Posterior vena cava (tissue), 2 donors: ENCODE measurements around the gene KIF16B. TPM values are rescaled to one million over a fixed set of nuclear protein-coding genes. Genes with fewer than 3 reads are reported as not detected.

ENCODE experiments used
- DNase-seq: peaks from one replicate; pipeline ENCODE4 v3.0.0-alpha.2; 2020; ENCODE audit warnings: low spot score
- intact Hi-C, 2 donors: fragments of 100-400 bp; cut with DNase I; formaldehyde crosslinking; loops; one replicate each; pipeline versions ENCODE4 v1.14.1 to v1.14.2; 2022 to 2023
- total RNA-seq, 2 donors: library from RNA; stranded (reverse); fragmentation: NEBNext Ultra II Directional; extraction: Animal tissue kit (Norgen Biotek cat#: 25700); gene quantifications; one replicate each; pipeline ENCODE4 v1.2.1, GENCODE V29; 2021
- donor health status: DM: yes; HTN: yes; CAD: no.
- donor health status: DM: yes; HTN: yes; CAD: no.

KIF16B gene
- total RNA-seq, 2 donors from 2014 or later, result 16.3 to 17.5 TPM

- DNase-seq, result no peak
- intact Hi-C loops, result no loop called here
Observed at GRCh38 chr20:16418616-16419015, 154.6 kb downstream of the KIF16B start.

- DNase-seq, result no peak
- intact Hi-C loops, result no loop called here
Observed at GRCh38 chr20:16417001-16417400, 156.2 kb downstream of the KIF16B start.

GRCh38 chr20:16415071-16416053 lies 157.9 kb downstream of the KIF16B start:
- no peak for DNase-seq
- intact Hi-C loops, result no loop called here

- intact Hi-C loops, result no loop called here
- DNase-seq, result no peak
Observed at GRCh38 chr20:16412906-16413305, 160.3 kb downstream of the KIF16B start.

- no peak for DNase-seq
- intact Hi-C loops, result no loop called here
Observed at GRCh38 chr20:16411361-16411760, 161.9 kb downstream of the KIF16B start.

GRCh38 chr20:16410626-16411025 lies 162.6 kb downstream of the KIF16B start:
- DNase-seq, result no peak
- intact Hi-C loops, result no loop called here

- intact Hi-C loops, result no loop called here
Observed at GRCh38 chr20:16408981-16409380, 164.3 kb downstream of the KIF16B start.

GRCh38 chr20:16407251-16408067 lies 165.8 kb downstream of the KIF16B start:
- no peak for DNase-seq
- intact Hi-C loops, result no loop called here

More at GRCh38 chr20:16408981-16409380, 164.3 kb downstream of the KIF16B start:
- no peak for DNase-seq

- intact Hi-C loops, result no loop called here
Observed at GRCh38 chr20:16405254-16405653, 168.0 kb downstream of the KIF16B start.

GRCh38 chr20:16404640-16405039 lies 168.6 kb downstream of the KIF16B start:
- intact Hi-C loops, result no loop called here
- DNase-seq, result no peak

More at GRCh38 chr20:16405254-16405653, 168.0 kb downstream of the KIF16B start:
- DNase-seq, result no peak

GRCh38 chr20:16404171-16404570 lies 169.1 kb downstream of the KIF16B start:
- DNase-seq, result no peak
- intact Hi-C loops, result no loop called here

GRCh38 chr20:16400234-16400633 lies 173.0 kb downstream of the KIF16B start:
- no peak for DNase-seq
- intact Hi-C loops, result no loop called here

- no peak for DNase-seq
- intact Hi-C loops, result no loop called here
Observed at GRCh38 chr20:16399801-16400200, 173.4 kb downstream of the KIF16B start.

GRCh38 chr20:16397086-16397485 lies 176.2 kb downstream of the KIF16B start:
- peak; percentile 81 for DNase-seq
- intact Hi-C loops, result no loop called here

GRCh38 chr20:16395366-16395765 lies 177.9 kb downstream of the KIF16B start:
- intact Hi-C loops, result no loop called here

GRCh38 chr20:16394784-16395183 lies 178.5 kb downstream of the KIF16B start:
- intact Hi-C loops, result no loop called here
- DNase-seq, result no peak

More at GRCh38 chr20:16395366-16395765, 177.9 kb downstream of the KIF16B start:
- DNase-seq, result no peak

- intact Hi-C loops, result no loop called here
- no peak for DNase-seq
Observed at GRCh38 chr20:16393836-16394235, 179.4 kb downstream of the KIF16B start.

GRCh38 chr20:16393297-16393696 lies 180.0 kb downstream of the KIF16B start:
- intact Hi-C loops, result no loop called here
- no peak for DNase-seq

- intact Hi-C loops, result no loop called here
- no peak for DNase-seq
Observed at GRCh38 chr20:16392346-16392745, 180.9 kb downstream of the KIF16B start.

GRCh38 chr20:16390991-16391390 lies 182.3 kb downstream of the KIF16B start:
- intact Hi-C loops, result no loop called here
- no peak for DNase-seq
